ENCODE measurements around the gene ZSWIM1. TPM values are rescaled to one million over a fixed set of nuclear protein-coding genes. Genes with fewer than 3 reads are reported as not detected.
"Not testable (repeated sequence)": the region's sequence is repeated elsewhere in the genome, so short reads cannot be mapped to it uniquely, and the experiment has no call there.

The ZSWIM1 gene
- total RNA-seq, 1 donor from 2014 or later: 9.0 TPM

DNA sequence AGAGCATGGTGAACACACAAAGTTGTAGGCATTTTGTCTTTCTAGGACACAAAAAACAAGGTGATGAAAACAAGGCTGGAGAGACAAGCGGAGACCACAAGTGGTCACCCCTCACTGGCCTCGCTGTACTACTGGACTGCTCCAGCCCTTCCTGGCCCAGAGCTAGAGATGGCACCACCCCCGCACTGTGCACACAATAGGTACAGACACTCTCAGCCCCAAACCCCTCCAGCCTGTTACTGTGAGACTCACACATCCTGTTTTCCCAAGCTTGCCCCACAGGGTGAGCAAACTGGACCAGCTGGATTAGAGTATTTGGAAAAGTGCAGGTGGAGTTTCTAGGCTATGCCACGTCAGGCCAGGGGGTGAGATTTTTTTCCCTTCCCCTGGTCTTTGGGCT lies 8.4 kb upstream of the ZSWIM1 start:
- Histone ChIP-seq H4K20me1 (ENCODE audit: insufficient read depth, low read length) (no peaks in the 10 kb centered on the region), H3K9ac (ENCODE audit: low read length) (no peak overlapping the region), H3K36me3 (ENCODE audit: insufficient read depth, low read length) (no peaks in the 10 kb centered on the region), H3K9me3 (ENCODE audit: insufficient read depth, low read depth, low read length) (no peaks in the 10 kb centered on the region), H3K4me1 (ENCODE audit: insufficient read depth, low read length) (peaks cover 5% of the 10 kb centered on the region), H2AFZ (ENCODE audit: low read depth, low read length) (no peak overlapping the region), H3K79me2 (ENCODE audit: insufficient read depth, low read length) (no peaks in the 10 kb centered on the region), H3K27ac (ENCODE audit: low read depth, low read length) (no peak overlapping the region), H3K4me2 (ENCODE audit: low read length) (no peak overlapping the region), H3K4me3 (ENCODE audit: insufficient read depth, low read depth, low read length) (no peak overlapping the region), H3K27me3 (ENCODE audit: insufficient read depth, low read length) (no peaks in the 10 kb centered on the region)
- Mint-ChIP-seq H3K9me3 (ENCODE audit: unreplicated experiment) (no peaks in the 10 kb centered on the region), H3K27ac (ENCODE audit: unreplicated experiment) (no peak overlapping the region), H3K4me3 (ENCODE audit: unreplicated experiment) (no peak overlapping the region), H3K4me1 (ENCODE audit: low read depth, unreplicated experiment) (peaks cover 6% of the 10 kb centered on the region), H3K36me3 (ENCODE audit: low read depth, unreplicated experiment) (peaks cover 9% of the 10 kb centered on the region), H3K27me3 (ENCODE audit: low read depth, unreplicated experiment) (no peaks in the 10 kb centered on the region)
- FAIRE-seq: no peak
- TF ChIP-seq, protein P1, sequence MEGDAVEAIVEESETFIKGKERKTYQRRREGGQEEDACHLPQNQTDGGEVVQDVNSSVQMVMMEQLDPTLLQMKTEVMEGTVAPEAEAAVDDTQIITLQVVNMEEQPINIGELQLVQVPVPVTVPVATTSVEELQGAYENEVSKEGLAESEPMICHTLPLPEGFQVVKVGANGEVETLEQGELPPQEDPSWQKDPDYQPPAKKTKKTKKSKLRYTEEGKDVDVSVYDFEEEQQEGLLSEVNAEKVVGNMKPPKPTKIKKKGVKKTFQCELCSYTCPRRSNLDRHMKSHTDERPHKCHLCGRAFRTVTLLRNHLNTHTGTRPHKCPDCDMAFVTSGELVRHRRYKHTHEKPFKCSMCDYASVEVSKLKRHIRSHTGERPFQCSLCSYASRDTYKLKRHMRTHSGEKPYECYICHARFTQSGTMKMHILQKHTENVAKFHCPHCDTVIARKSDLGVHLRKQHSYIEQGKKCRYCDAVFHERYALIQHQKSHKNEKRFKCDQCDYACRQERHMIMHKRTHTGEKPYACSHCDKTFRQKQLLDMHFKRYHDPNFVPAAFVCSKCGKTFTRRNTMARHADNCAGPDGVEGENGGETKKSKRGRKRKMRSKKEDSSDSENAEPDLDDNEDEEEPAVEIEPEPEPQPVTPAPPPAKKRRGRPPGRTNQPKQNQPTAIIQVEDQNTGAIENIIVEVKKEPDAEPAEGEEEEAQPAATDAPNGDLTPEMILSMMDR (IDR thresholded peaks at IDR 0.05; ENCODE audit: insufficient read depth, low read depth, low read length): no peak
- TF ChIP-seq EZH2 (IDR thresholded peaks at IDR 0.05; ENCODE audit: insufficient read depth, low read length): no peak
- DNase-seq (ENCODE audit: low read depth): no peak

DNA sequence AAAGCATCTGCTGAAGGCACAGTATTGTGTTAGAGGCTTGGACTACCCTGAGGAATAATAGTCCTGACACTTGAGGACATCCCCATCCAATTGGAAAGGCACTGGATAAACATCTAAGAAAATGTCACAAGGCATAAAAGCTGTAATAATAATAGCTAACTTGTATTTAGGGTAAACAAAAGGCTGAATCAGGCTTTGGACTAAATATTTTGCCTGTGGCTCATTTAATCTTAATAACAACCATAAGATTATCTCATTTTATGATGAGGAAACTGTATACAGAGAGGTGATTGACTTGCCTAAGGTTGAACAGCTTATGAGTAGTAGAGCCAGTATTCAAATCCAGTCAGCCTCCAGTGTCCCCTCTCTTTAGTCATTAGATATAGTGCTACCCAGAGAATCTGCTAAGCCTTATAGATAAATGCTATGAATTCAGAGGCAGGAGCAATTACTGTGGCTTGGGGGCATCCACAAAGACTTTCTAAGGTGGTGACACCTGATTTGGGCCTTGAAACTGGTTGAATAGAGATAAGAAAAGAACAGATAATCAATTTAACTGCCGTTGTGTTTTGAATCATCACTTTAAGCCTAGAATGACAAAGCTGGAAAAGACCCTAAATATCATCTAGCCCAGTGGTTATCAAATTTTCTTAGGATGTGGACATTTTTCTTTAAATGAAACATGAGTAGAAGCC lies 7.5 kb upstream of the ZSWIM1 start:
- Histone ChIP-seq H3K9ac (ENCODE audit: low read length) (no peak overlapping the region), H3K36me3 (ENCODE audit: insufficient read depth, low read length) (no peaks in the 10 kb centered on the region), H3K27ac (ENCODE audit: low read depth, low read length) (no peak overlapping the region), H3K4me1 (ENCODE audit: insufficient read depth, low read length) (no peaks in the 10 kb centered on the region), H2AFZ (ENCODE audit: low read depth, low read length) (no peak overlapping the region), H3K27me3 (ENCODE audit: insufficient read depth, low read length) (no peaks in the 10 kb centered on the region), H4K20me1 (ENCODE audit: insufficient read depth, low read length) (no peaks in the 10 kb centered on the region), H3K79me2 (ENCODE audit: insufficient read depth, low read length) (no peaks in the 10 kb centered on the region), H3K4me2 (ENCODE audit: low read length) (no peak overlapping the region), H3K4me3 (ENCODE audit: insufficient read depth, low read depth, low read length) (no peak overlapping the region), H3K9me3 (ENCODE audit: insufficient read depth, low read depth, low read length) (no peaks in the 10 kb centered on the region)
- Mint-ChIP-seq H3K27me3 (ENCODE audit: low read depth, unreplicated experiment) (no peaks in the 10 kb centered on the region), H3K9me3 (ENCODE audit: unreplicated experiment) (no peaks in the 10 kb centered on the region), H3K36me3 (ENCODE audit: low read depth, unreplicated experiment) (peaks cover 13% of the 10 kb centered on the region), H3K27ac (ENCODE audit: unreplicated experiment) (no peak overlapping the region), H3K4me3 (ENCODE audit: unreplicated experiment) (no peak overlapping the region), H3K4me1 (ENCODE audit: low read depth, unreplicated experiment) (no peaks in the 10 kb centered on the region)
- FAIRE-seq (no peak), DNase-seq (ENCODE audit: low read depth) (no peak)
- TF ChIP-seq EZH2 (IDR thresholded peaks at IDR 0.05; ENCODE audit: insufficient read depth, low read length): no peak
- TF ChIP-seq, protein P1 (IDR thresholded peaks at IDR 0.05; ENCODE audit: insufficient read depth, low read depth, low read length): no peak

DNA sequence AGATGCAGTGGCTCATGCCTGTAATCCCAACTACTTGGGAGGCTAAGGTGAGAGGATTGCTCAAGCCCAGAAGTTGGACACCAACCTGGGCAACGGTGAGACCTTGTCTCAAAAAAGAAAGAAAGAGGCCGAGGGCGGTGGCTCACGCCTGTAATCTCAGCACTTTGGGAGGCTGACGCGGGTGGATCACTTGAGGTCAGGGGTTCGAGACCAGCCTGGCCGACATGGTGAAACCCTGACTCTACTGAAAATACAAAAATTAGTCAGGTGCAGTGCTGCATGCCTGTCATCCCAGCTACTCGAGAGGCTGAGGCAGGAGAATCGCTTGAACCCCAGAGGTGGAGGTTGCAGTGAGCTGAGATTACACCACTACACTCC lies 6.9 kb upstream of the ZSWIM1 start:
- not testable (repeated sequence) for H3K27me3 ChIP-seq (ENCODE audit: insufficient read depth, low read length); H3K79me2 ChIP-seq (ENCODE audit: insufficient read depth, low read length); H3K36me3 ChIP-seq (ENCODE audit: insufficient read depth, low read length); H4K20me1 ChIP-seq (ENCODE audit: insufficient read depth, low read length); H3K9me3 ChIP-seq (ENCODE audit: insufficient read depth, low read depth, low read length); H3K4me1 Mint-ChIP-seq (ENCODE audit: low read depth, unreplicated experiment); H2AFZ ChIP-seq (ENCODE audit: low read depth, low read length); H3K4me3 Mint-ChIP-seq (ENCODE audit: unreplicated experiment); H3K4me1 ChIP-seq (ENCODE audit: insufficient read depth, low read length); H3K27me3 Mint-ChIP-seq (ENCODE audit: low read depth, unreplicated experiment); FAIRE-seq; H3K9me3 Mint-ChIP-seq (ENCODE audit: unreplicated experiment); H3K4me2 ChIP-seq (ENCODE audit: low read length); H3K27ac ChIP-seq (ENCODE audit: low read depth, low read length); H3K4me3 ChIP-seq (ENCODE audit: insufficient read depth, low read depth, low read length); H3K27ac Mint-ChIP-seq (ENCODE audit: unreplicated experiment); DNase-seq (ENCODE audit: low read depth); H3K9ac ChIP-seq (ENCODE audit: low read length)
- peaks cover 13% of the 10 kb centered on the region for H3K36me3 Mint-ChIP-seq (ENCODE audit: low read depth, unreplicated experiment)
